Lower leg skin (tissue), 3 donors: ENCODE measurements around the gene POMT2.

Experiments used
- CTCF ChIP-seq, 3 donors: fragments of 450-650 bp; IDR thresholded peaks; one replicate each; pipeline ENCODE4 v1.5.1; 2016; ENCODE audit warnings: antibody characterized with exemption in 3 of 3, mild to moderate bottlenecking in 3 of 3, moderate library complexity in 2 of 3
- POLR2A ChIP-seq, 2 donors: fragments of 450-650 bp; IDR thresholded peaks; one replicate each; pipeline ENCODE4 v1.6.1; 2016 to 2017; ENCODE audit warnings: antibody characterized with exemption in 2 of 2, mild to moderate bottlenecking in 1 of 2, moderate library complexity in 1 of 2

GRCh38 chr14:77318006-77318553, 2.6 kb downstream of the POMT2 start:
- TF ChIP-seq CTCF (IDR thresholded peaks at IDR 0.05) (no peak), POLR2A (IDR thresholded peaks at IDR 0.05) (no peak)
